SU-DHL-6 (cell line): ENCODE data around the gene CFAP45.

Experiments
- H2AFZ ChIP-seq: fragments of 200-600 bp; sonication (generic); 2 replicates; pipeline ENCODE4 v1.6.1; 2014; ENCODE audit warnings: low read depth, mild to moderate bottlenecking, moderate library complexity, mixed read lengths, antibody characterized with exemption, low read length; ENCODE audit not compliant: severe bottlenecking
- H3F3A ChIP-seq: fragments of 200-600 bp; shearing (Covaris generic); 2 replicates; pipeline ENCODE4 v1.6.0; 2016; ENCODE audit warnings: antibody characterized with exemption, mild to moderate bottlenecking; ENCODE audit not compliant: insufficient read depth
- H3K27ac ChIP-seq: fragments of 200-600 bp; sonication (generic); 2 replicates; pipeline ENCODE4 v1.5.1; 2016; ENCODE audit warnings: low read depth, mild to moderate bottlenecking, low read length, moderate library complexity, mixed read lengths
- H3K27me3 ChIP-seq: fragments of 200-600 bp; sonication (generic), shearing (Covaris generic); 2 replicates; pipeline ENCODE4 v1.6.0; 2014; ENCODE audit warnings: mild to moderate bottlenecking, low read length
- H3K36me3 ChIP-seq: fragments of 200-600 bp; sonication (generic); 2 replicates; pipeline ENCODE4 v1.6.1; 2014; ENCODE audit warnings: mild to moderate bottlenecking, low read length, mixed read lengths
- H3K4me2 ChIP-seq: fragments of 300-600, 200-600 bp; shearing (Covaris generic), sonication (generic); 2 replicates; pipeline ENCODE4 v1.6.0; 2014; ENCODE audit warnings: low read length, low read depth, mild to moderate bottlenecking; ENCODE audit not compliant: poor library complexity, severe bottlenecking
- H3K4me3 ChIP-seq: fragments of 200-600 bp; sonication (generic); 2 replicates; pipeline ENCODE4 v1.5.1; 2014; ENCODE audit warnings: antibody characterized with exemption, low read length, mild to moderate bottlenecking, mixed read lengths; ENCODE audit not compliant: insufficient read depth, poor library complexity, severe bottlenecking
- H3K79me2 ChIP-seq: fragments of 200-600 bp; sonication (generic); 2 replicates; pipeline ENCODE4 v1.6.1; 2014; ENCODE audit warnings: mild to moderate bottlenecking, low read length, moderate library complexity; ENCODE audit not compliant: insufficient read depth
- H3K9ac ChIP-seq: fragments of 200-600 bp; sonication (generic); 2 replicates; pipeline ENCODE4 v1.7.0; 2014; ENCODE audit warnings: mild to moderate bottlenecking, low read length
- H3K9me2 ChIP-seq: fragments of 200-600 bp; sonication (generic); replicated peaks from 2 replicates; pipeline ENCODE4 v1.6.1; 2014; ENCODE audit warnings: low read length; ENCODE audit not compliant: insufficient read depth
- H3K9me3 ChIP-seq: fragments of 200-600 bp; sonication (generic); 2 replicates; pipeline ENCODE4 v1.6.1; 2014; ENCODE audit warnings: low read length, mixed read lengths; ENCODE audit not compliant: insufficient read depth
- H4K20me1 ChIP-seq: fragments of 200-600 bp; sonication (generic); 2 replicates; pipeline ENCODE4 v1.6.1; 2014; ENCODE audit warnings: low read depth, mild to moderate bottlenecking, antibody characterized with exemption, low read length, moderate library complexity, mixed read lengths
- CTCF ChIP-seq: fragments of 200-600 bp; sonication (generic); IDR thresholded peaks from one replicate; pipeline ENCODE4 v1.5.1; 2017; ENCODE audit warnings: antibody characterized with exemption, mild to moderate bottlenecking, low read length, moderate library complexity; ENCODE audit not compliant: insufficient read depth, poor library complexity, severe bottlenecking
- EZH2phosphoT487 ChIP-seq: fragments of 200-600 bp; sonication (generic), shearing (Covaris generic); conservative IDR thresholded peaks from 2 replicates; pipeline ENCODE4 v1.6.1; 2018; ENCODE audit warnings: mild to moderate bottlenecking, antibody characterized with exemption, low read length, moderate library complexity, mixed read lengths

Gene CFAP45

GRCh38 chr1:159913451-159914192 is 13.7 kb upstream of the CFAP45 start:
- Histone ChIP-seq H3K27ac (no peak overlapping the region), H2AFZ (no peak overlapping the region), H3K4me3 (no peak overlapping the region), H3K79me2 (no peaks in the 10 kb centered on the region), H4K20me1 (no peaks in the 10 kb centered on the region; the same call in 1 of the 2 replicates), H3F3A (0 out of 2 replicates have a peak, but pooled peaks cover 4% of the 10 kb centered on the region), H3K4me2 (no peak overlapping the region), H3K9ac (no peak overlapping the region), H3K36me3 (no peaks in the 10 kb centered on the region), H3K9me3 (no peaks in the 10 kb centered on the region), H3K9me2 (no peaks in the 10 kb centered on the region), H3K27me3 (no peaks in the 10 kb centered on the region)
- TF ChIP-seq CTCF (no peak), EZH2phosphoT487 (no peak)

GRCh38 chr1:159911326-159912070 is 11.5 kb upstream of the CFAP45 start:
- no peaks in the 10 kb centered on the region for H3K36me3 ChIP-seq
- H2AFZ ChIP-seq = no peak overlapping the region
- H4K20me1 ChIP-seq = no peaks in the 10 kb centered on the region
- H3K27ac ChIP-seq = no peak overlapping the region
- H3K79me2 ChIP-seq = no peaks in the 10 kb centered on the region
- H3K4me2 ChIP-seq = no peak overlapping the region
- H3F3A ChIP-seq = 0 out of 2 replicates have a peak, but pooled peaks cover 4% of the 10 kb centered on the region
- peak overlapping the region; percentile 17; the same call in 1 of the 2 replicates for H3K9ac ChIP-seq
- TF ChIP-seq EZH2phosphoT487 (no peak), CTCF (no peak)
- no peaks in the 10 kb centered on the region for H3K9me3 ChIP-seq
- no peak overlapping the region for H3K4me3 ChIP-seq
- no peaks in the 10 kb centered on the region for H3K27me3 ChIP-seq
- no peaks in the 10 kb centered on the region for H3K9me2 ChIP-seq

- H3K36me3 ChIP-seq = no peaks in the 10 kb centered on the region
- no peak overlapping the region for H3K9ac ChIP-seq
- H3K9me2 ChIP-seq = no peaks in the 10 kb centered on the region
- H3K27me3 ChIP-seq = no peaks in the 10 kb centered on the region
- H2AFZ ChIP-seq = no peak overlapping the region
- TF ChIP-seq EZH2phosphoT487 (no peak), CTCF (no peak)
- H3K9me3 ChIP-seq = no peaks in the 10 kb centered on the region
- no peak overlapping the region for H3K4me3 ChIP-seq
- no peaks in the 10 kb centered on the region for H4K20me1 ChIP-seq
- no peaks in the 10 kb centered on the region for H3K79me2 ChIP-seq
- no peak overlapping the region for H3K27ac ChIP-seq
- H3K4me2 ChIP-seq = no peak overlapping the region
- H3F3A ChIP-seq = no peaks in the 10 kb centered on the region
These were observed 8.3 kb upstream of the CFAP45 start for GRCh38 chr1:159908031-159908940.
